AG10803 (cell line): Measurements from ENCODE around the gene PLIN3.
"Not testable (repeated sequence)": the region's sequence is repeated elsewhere in the genome, so short reads cannot be mapped to it uniquely, and the experiment has no call there.

Source experiments
- DNase-seq: peaks from one replicate; pipeline ENCODE4 v3.0.0; 2010; ENCODE audit warnings: low read depth
- H3K4me3 ChIP-seq: 2 replicates; pipeline ENCODE4 v1.5.1; 2011; ENCODE audit warnings: mild to moderate bottlenecking, low read length, control low read depth
- TF ChIP-seq, protein P1 (sequence below): conservative IDR thresholded peaks from 2 replicates; pipeline ENCODE4 v1.5.1; 2011; ENCODE audit warnings: mild to moderate bottlenecking, low read length, control low read depth, inconsistent platforms

Gene PLIN3

DNA sequence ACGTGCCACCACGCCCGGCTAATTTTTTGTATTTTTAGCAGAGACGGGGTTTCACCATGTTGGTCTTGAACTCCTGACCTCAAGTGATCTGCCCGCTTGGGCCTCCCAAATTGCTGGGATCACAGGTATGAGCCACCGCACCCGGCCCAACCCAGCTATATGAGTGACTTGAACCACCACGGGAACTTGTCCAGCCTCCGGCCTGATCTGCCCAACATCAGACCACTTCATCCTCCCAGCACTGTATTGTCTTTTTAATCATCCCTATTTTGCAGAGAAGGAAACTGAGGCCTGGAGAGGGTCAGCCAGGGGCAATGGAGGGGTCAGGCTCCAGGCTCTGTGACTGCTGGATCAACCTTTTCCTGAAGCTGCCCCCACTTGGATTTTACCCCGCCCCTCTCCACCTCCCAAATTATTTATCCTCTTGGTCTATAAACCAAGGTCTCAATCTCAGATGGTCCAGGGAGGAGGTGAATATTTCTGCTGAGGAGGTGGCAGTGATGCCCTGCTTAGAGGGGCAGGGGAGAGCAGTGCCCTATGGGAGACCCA, 893 bp upstream of the PLIN3 start:
- TF ChIP-seq, protein P1, sequence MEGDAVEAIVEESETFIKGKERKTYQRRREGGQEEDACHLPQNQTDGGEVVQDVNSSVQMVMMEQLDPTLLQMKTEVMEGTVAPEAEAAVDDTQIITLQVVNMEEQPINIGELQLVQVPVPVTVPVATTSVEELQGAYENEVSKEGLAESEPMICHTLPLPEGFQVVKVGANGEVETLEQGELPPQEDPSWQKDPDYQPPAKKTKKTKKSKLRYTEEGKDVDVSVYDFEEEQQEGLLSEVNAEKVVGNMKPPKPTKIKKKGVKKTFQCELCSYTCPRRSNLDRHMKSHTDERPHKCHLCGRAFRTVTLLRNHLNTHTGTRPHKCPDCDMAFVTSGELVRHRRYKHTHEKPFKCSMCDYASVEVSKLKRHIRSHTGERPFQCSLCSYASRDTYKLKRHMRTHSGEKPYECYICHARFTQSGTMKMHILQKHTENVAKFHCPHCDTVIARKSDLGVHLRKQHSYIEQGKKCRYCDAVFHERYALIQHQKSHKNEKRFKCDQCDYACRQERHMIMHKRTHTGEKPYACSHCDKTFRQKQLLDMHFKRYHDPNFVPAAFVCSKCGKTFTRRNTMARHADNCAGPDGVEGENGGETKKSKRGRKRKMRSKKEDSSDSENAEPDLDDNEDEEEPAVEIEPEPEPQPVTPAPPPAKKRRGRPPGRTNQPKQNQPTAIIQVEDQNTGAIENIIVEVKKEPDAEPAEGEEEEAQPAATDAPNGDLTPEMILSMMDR = no peak
- DNase-seq = no peak
- no peak overlapping the region for H3K4me3 ChIP-seq

- peak overlapping the region; percentile 94 for H3K4me3 ChIP-seq
- peak; percentile 48 for DNase-seq
- TF ChIP-seq, protein P1 = no peak
Observed at GRCh38 chr19:4866595-4867424, 657 bp downstream of the PLIN3 start.

DNA sequence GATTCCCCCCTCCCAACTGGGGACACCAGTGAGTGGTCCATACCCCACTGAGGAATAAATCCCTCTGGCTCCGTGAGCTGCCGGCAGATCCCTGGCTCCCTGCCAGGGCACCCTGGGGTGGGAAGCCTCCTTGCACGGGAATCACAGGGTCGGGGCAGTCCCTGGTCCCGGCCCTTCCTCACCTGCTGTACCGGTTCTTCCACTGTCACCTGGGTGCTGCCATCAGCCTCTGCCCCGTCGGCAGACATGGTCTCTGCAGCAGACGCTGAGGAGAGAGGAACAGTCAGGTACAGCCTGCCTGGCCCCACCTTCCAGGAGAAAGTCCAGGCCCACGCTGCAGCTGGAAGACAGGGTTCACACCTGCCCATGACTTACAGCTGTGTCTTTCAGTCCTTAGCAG, 6.3 kb downstream of the PLIN3 start:
- TF ChIP-seq, protein P1 = no peak
- no peak overlapping the region for H3K4me3 ChIP-seq
- DNase-seq = no peak

- TF ChIP-seq, protein P1 = no peak
- H3K4me3 ChIP-seq = no peak overlapping the region
- DNase-seq = no peak
Observed at GRCh38 chr19:4859697-4860096, 7.8 kb downstream of the PLIN3 start.

GRCh38 chr19:4856468-4856867, 11.0 kb downstream of the PLIN3 start:
- DNase-seq, H3K4me3 ChIP-seq: not testable (repeated sequence)

DNA sequence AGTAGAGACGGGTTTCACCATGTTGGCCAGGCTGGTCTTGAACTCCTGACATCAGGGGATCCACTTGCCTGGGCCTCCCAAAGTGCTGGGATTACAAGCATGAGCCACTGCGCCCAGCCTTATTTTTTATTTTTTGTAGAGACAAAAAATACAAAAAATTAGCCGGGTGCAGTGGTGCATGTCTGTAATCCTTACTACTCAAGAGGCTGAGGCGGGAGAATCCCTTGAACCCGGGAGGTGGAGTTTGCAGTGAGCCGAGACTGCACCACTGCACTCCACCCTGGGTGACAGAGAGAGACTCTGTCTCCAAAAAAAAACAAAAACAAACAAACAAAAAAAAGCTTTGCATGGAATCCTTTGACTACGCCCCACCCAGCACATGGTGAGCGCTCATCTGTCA, 14.0 kb downstream of the PLIN3 start:
- DNase-seq, H3K4me3 ChIP-seq: not testable (repeated sequence)

GRCh38 chr19:4852484-4852883, 15.0 kb downstream of the PLIN3 start:
- no peak for DNase-seq
- no peak overlapping the region for H3K4me3 ChIP-seq
- TF ChIP-seq, protein P1 = no peak

DNA sequence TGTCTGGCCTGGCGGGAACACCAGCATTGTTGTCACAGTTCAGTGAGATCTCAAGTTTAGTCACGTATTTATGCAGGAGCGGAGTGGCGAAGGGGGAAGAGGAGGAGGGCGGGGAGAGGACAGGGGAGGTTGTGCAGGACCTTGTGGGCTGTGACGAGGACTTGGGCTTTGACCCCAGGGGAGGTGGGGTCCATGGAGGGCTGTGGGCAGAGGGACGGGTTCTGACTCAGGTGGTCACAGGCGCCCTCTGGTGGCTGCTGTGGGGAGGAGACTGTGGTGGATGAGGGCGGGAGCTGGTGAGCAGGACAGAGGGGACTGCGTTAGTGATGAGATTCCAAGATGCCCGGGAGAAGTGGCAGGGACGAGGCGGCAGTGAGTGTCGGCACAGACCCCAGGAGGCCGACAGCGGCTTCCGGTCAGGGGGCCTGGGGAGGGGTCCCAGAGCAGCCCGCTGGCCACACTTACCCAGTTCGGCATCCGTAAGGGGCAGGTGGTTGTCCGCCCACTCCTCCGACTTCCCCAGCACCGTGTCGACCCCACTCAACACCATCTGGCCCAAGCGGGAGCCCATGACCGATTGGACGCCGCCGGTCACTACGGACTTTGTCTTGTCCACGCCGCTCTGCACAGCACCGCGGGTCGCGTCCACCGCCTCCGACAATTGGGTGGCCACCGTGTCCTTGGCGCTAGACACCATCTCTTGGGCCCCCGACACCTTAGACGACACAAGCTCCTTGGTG, 15.7 kb downstream of the PLIN3 start:
- H3K4me3 ChIP-seq = no peak overlapping the region
- TF ChIP-seq, protein P1 = peak; percentile 85
- peak; percentile 44 for DNase-seq
